Measurements from ENCODE around the gene SERPINE3. TPM values are rescaled to one million over a fixed set of nuclear protein-coding genes. Genes with fewer than 3 reads are reported as not detected.

SERPINE3 gene
- polyA plus RNA-seq, 3 donors = not detected

DNA sequence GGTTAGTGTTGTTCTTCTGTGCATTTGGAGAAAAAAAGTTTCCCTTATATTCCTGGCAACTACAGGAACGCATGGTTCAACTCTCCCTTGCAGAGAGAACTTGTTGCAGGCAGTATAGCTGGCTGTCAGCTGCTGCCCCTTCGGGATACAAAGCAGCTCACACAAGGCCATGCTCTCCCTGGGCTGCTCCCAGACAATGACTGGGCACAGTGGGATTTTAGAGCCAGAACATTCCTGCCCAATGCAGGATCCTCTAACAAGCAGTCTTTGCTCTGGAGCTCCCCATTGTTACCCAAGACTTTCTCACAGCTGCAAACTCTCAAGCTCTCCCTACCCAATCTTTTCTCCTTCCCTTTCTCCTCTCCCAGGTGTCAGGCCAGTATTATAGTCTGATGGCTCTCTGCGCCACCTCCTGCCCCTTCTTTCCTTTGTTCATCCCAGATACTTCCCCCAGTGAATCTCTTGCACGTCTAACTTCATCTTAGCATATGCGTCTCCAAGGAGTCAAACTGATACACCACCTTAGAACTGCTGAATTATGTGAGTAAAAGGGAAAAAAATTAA is 27.5 kb upstream of the SERPINE3 start:
- Histone ChIP-seq H3K27me3 (ENCODE audit: control insufficient read depth in 2 of 2, insufficient read depth in 2 of 2, low read length in 2 of 2) (no peaks in the 10 kb centered on the region), H3K4me2 (replicated peaks; ENCODE audit: extremely low read depth, low read length, poor library complexity, severe bottlenecking) (no peak overlapping the region), H3K27ac (ENCODE audit: low read depth in 1 of 2, low read length in 2 of 2) (no peak overlapping the region), H3K9ac (ENCODE audit: insufficient read depth, low read length, poor library complexity, severe bottlenecking) (no peak overlapping the region), H3K4me3 (replicated peaks in 1 of 3; ENCODE audit: low read depth in 2 of 3, low read length in 3 of 3) (no peak overlapping the region), H3K9me3 (replicated peaks in 1 of 2; ENCODE audit: control insufficient read depth in 1 of 2, insufficient read depth in 1 of 2, low read length in 2 of 2) (no peaks in the 10 kb centered on the region), H3K4me1 (ENCODE audit: control insufficient read depth in 1 of 2, insufficient read depth in 2 of 2, low read length in 2 of 2) (no peaks in the 10 kb centered on the region), H2AFZ (ENCODE audit: insufficient read depth, low read depth, low read length, poor library complexity, severe bottlenecking) (no peak overlapping the region), H3K36me3 (replicated peaks in 1 of 2; ENCODE audit: control insufficient read depth in 1 of 2, insufficient read depth in 2 of 2, low read length in 2 of 2) (no peaks in the 10 kb centered on the region), H4K20me1 (ENCODE audit: insufficient read depth, low read length) (no peaks in the 10 kb centered on the region), H3K79me2 (ENCODE audit: insufficient read depth, low read length) (no peaks in the 10 kb centered on the region)
- Mint-ChIP-seq H3K36me3 (no peaks in the 10 kb centered on the region), H3K4me1 (peaks cover 3% of the 10 kb centered on the region), H3K9me3 (no peaks in the 10 kb centered on the region), H3K27ac (no peak overlapping the region), H3K27me3 (ENCODE audit: low read depth in 3 of 3) (peaks cover 0 to 8% (median 5%) of the 10 kb centered on the region in 3 donors), H3K4me3 (no peak overlapping the region)
- no peak for DNase-seq
- intact Hi-C loops (cut with micrococcal nuclease) = no loop called here
- 95% methylated on average over 2 of the region's 5 CpGs for WGBS (ENCODE audit: insufficient coverage)
- TF ChIP-seq, protein P1, sequence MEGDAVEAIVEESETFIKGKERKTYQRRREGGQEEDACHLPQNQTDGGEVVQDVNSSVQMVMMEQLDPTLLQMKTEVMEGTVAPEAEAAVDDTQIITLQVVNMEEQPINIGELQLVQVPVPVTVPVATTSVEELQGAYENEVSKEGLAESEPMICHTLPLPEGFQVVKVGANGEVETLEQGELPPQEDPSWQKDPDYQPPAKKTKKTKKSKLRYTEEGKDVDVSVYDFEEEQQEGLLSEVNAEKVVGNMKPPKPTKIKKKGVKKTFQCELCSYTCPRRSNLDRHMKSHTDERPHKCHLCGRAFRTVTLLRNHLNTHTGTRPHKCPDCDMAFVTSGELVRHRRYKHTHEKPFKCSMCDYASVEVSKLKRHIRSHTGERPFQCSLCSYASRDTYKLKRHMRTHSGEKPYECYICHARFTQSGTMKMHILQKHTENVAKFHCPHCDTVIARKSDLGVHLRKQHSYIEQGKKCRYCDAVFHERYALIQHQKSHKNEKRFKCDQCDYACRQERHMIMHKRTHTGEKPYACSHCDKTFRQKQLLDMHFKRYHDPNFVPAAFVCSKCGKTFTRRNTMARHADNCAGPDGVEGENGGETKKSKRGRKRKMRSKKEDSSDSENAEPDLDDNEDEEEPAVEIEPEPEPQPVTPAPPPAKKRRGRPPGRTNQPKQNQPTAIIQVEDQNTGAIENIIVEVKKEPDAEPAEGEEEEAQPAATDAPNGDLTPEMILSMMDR (IDR thresholded peaks at IDR 0.05) = no peak

DNA sequence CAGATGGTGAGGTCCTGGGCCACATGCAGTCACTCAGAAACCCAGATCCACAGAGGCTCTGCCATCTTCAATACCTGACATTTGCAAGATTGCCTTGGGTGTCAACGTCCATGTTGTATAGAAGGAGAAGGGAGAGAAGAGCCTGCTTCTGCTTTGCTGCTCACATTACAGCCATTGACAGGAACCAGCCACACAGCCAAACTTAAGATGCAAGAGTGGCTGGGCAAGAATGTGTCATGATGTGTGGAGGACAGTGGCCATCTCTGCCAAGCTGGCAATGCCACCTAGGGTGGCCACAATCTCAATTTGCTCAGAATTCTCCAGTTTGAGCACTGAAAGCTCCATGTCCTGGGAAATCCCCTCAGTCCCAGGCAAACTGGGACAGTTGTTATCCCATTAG is 25.9 kb upstream of the SERPINE3 start:
- Histone ChIP-seq H3K4me3 (replicated peaks in 1 of 3; ENCODE audit: low read depth in 2 of 3, low read length in 3 of 3) (no peak overlapping the region), H3K27ac (ENCODE audit: low read depth in 1 of 2, low read length in 2 of 2) (no peak overlapping the region), H3K36me3 (replicated peaks in 1 of 2; ENCODE audit: control insufficient read depth in 1 of 2, insufficient read depth in 2 of 2, low read length in 2 of 2) (no peaks in the 10 kb centered on the region), H3K4me1 (ENCODE audit: control insufficient read depth in 1 of 2, insufficient read depth in 2 of 2, low read length in 2 of 2) (no peaks in the 10 kb centered on the region), H3K79me2 (ENCODE audit: insufficient read depth, low read length) (no peaks in the 10 kb centered on the region), H2AFZ (ENCODE audit: insufficient read depth, low read depth, low read length, poor library complexity, severe bottlenecking) (no peak overlapping the region), H4K20me1 (ENCODE audit: insufficient read depth, low read length) (no peaks in the 10 kb centered on the region), H3K4me2 (replicated peaks; ENCODE audit: extremely low read depth, low read length, poor library complexity, severe bottlenecking) (no peak overlapping the region), H3K9ac (ENCODE audit: insufficient read depth, low read length, poor library complexity, severe bottlenecking) (no peak overlapping the region), H3K9me3 (replicated peaks in 1 of 2; ENCODE audit: control insufficient read depth in 1 of 2, insufficient read depth in 1 of 2, low read length in 2 of 2) (no peaks in the 10 kb centered on the region), H3K27me3 (ENCODE audit: control insufficient read depth in 2 of 2, insufficient read depth in 2 of 2, low read length in 2 of 2) (no peaks in the 10 kb centered on the region)
- peaks cover 1% of the 10 kb centered on the region for H3K4me1 Mint-ChIP-seq
- no peaks in the 10 kb centered on the region for H3K9me3 Mint-ChIP-seq
- H3K36me3 Mint-ChIP-seq = no peaks in the 10 kb centered on the region
- WGBS (ENCODE audit: insufficient coverage) = no CpG with 5 or more reads among the region's 1 CpG
- TF ChIP-seq, protein P1 (IDR thresholded peaks at IDR 0.05) = no peak
- no peak for DNase-seq
- H3K27me3 Mint-ChIP-seq (ENCODE audit: low read depth in 3 of 3) = peaks cover 0 to 8% (median 5%) of the 10 kb centered on the region in 3 donors
- H3K27ac Mint-ChIP-seq = peak overlapping the region in 1 of 7 donors; percentile 11
- intact Hi-C loops (cut with micrococcal nuclease) = no loop called here
- H3K4me3 Mint-ChIP-seq = no peak overlapping the region

Measured in CD14-positive monocyte (primary cell).